ENCODE results near the gene IMMP2L. TPM values are rescaled to one million over a fixed set of nuclear protein-coding genes. Genes with fewer than 3 reads are reported as not detected.

Gene IMMP2L
- total RNA-seq, 2 experiments from 2014 or later, result 17.4 to 30.2 TPM

- ATAC-seq, result no peak
- Mint-ChIP-seq H3K4me3 (peak overlapping the region; percentile 66), H3K27me3 (no peaks in the 10 kb centered on the region), H3K27ac (peak overlapping the region; percentile 94), H3K36me3 (ENCODE audit: low read depth) (peaks cover 63% of the 10 kb centered on the region), H3K9me3 (peaks cover 1% of the 10 kb centered on the region), H3K4me1 (ENCODE audit: low read depth) (peaks cover 69% of the 10 kb centered on the region)
- intact Hi-C loops (cut with micrococcal nuclease), result loop anchor here (10.0 kb wide), 1 partner anchor 636 kb away; no protein-coding TSS in a partner anchor
- no peak for DNase-seq
- TF ChIP-seq, protein P1, sequence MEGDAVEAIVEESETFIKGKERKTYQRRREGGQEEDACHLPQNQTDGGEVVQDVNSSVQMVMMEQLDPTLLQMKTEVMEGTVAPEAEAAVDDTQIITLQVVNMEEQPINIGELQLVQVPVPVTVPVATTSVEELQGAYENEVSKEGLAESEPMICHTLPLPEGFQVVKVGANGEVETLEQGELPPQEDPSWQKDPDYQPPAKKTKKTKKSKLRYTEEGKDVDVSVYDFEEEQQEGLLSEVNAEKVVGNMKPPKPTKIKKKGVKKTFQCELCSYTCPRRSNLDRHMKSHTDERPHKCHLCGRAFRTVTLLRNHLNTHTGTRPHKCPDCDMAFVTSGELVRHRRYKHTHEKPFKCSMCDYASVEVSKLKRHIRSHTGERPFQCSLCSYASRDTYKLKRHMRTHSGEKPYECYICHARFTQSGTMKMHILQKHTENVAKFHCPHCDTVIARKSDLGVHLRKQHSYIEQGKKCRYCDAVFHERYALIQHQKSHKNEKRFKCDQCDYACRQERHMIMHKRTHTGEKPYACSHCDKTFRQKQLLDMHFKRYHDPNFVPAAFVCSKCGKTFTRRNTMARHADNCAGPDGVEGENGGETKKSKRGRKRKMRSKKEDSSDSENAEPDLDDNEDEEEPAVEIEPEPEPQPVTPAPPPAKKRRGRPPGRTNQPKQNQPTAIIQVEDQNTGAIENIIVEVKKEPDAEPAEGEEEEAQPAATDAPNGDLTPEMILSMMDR (IDR thresholded peaks at IDR 0.05), result no peak
- ChIA-PET CTCF (interaction anchor here (0.8 to 2.9 kb wide), 28 partner anchors 9 to 1010 kb away, joined by 3 to 17 read pairs (median 4); no protein-coding TSS in a partner anchor), POLR2A (interaction anchor here (0.6 to 1.2 kb wide), 3 partner anchors 14 to 253 kb away, joined by 3 read pairs; no protein-coding TSS in a partner anchor)
These were observed 463.4 kb downstream of the IMMP2L start for GRCh38 chr7:111098926-111099250.

GRCh38 chr7:111098011-111098925 lies 464.0 kb downstream of the IMMP2L start:
- DNase-seq (peak; percentile 76), ATAC-seq (peak; percentile 79)
- Mint-ChIP-seq H3K4me1 (ENCODE audit: low read depth) (peaks cover 66% of the 10 kb centered on the region), H3K4me3 (peak overlapping the region; percentile 66), H3K9me3 (peaks cover 1% of the 10 kb centered on the region), H3K36me3 (ENCODE audit: low read depth) (peaks cover 64% of the 10 kb centered on the region), H3K27ac (peak overlapping the region; percentile 94), H3K27me3 (no peaks in the 10 kb centered on the region)
- intact Hi-C loops (cut with micrococcal nuclease), result loop anchor here (10.0 kb wide), 1 partner anchor 637 kb away; no protein-coding TSS in a partner anchor
- ChIA-PET POLR2A (interaction anchor here (0.6 to 1.0 kb wide), 2 partner anchors 14 to 66 kb away, joined by 3 read pairs; no protein-coding TSS in a partner anchor), CTCF (interaction anchor here (0.8 to 2.9 kb wide), 29 partner anchors 9 to 1009 kb away, joined by 3 to 17 read pairs (median 4); no protein-coding TSS in a partner anchor)
- TF ChIP-seq, protein P1 (IDR thresholded peaks at IDR 0.05), result peak; percentile 73

GRCh38 chr7:111096997-111097396 lies 465.3 kb downstream of the IMMP2L start:
- intact Hi-C loops (cut with micrococcal nuclease), result loop anchor here (10.0 kb wide), 1 partner anchor 638 kb away; no protein-coding TSS in a partner anchor
- peaks cover 59% of the 10 kb centered on the region for H3K4me1 Mint-ChIP-seq (ENCODE audit: low read depth)
- ATAC-seq, result no peak
- H3K9me3 Mint-ChIP-seq, result peaks cover 1% of the 10 kb centered on the region
- H3K36me3 Mint-ChIP-seq (ENCODE audit: low read depth), result peaks cover 65% of the 10 kb centered on the region
- H3K27me3 Mint-ChIP-seq, result no peaks in the 10 kb centered on the region
- H3K4me3 Mint-ChIP-seq, result peak overlapping the region; percentile 96
- TF ChIP-seq, protein P1 (IDR thresholded peaks at IDR 0.05), result no peak
- CTCF ChIA-PET, result interaction anchor here (0.7 to 2.9 kb wide), 3 partner anchors 98 to 506 kb away, joined by 3 to 10 read pairs (median 3); no protein-coding TSS in a partner anchor
- H3K27ac Mint-ChIP-seq, result peak overlapping the region; percentile 94
- no peak for DNase-seq
- POLR2A ChIA-PET, result no interaction called here

DNA sequence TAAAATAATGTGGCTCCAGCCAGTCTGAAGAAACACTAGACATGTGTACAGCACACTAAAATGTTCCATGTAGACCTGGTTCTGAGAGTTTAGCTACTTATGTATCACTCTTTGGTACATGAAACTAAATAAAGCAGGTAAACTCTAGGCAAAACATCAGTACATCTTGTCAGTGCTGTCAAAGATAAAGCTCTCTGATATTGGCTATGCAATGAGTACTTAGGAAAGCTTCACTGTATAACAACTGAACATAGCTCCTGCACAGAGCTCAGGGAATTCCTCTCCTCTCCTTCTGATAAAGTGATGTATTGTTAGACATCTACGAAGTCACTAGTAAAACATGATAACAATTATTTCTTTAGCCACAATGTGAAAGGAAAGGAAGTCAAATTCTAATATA lies 467.9 kb downstream of the IMMP2L start:
- DNase-seq, result no peak
- ChIA-PET POLR2A (interaction anchor here (1.0 kb wide), 1 partner anchor 11 kb away, joined by 3 read pairs; no protein-coding TSS in a partner anchor), CTCF (interaction anchor here (0.8 to 3.7 kb wide), 7 partner anchors 11 to 121 kb away, joined by 3 to 14 read pairs (median 3); no protein-coding TSS in a partner anchor)
- peaks cover 53% of the 10 kb centered on the region for H3K36me3 Mint-ChIP-seq (ENCODE audit: low read depth)
- H3K4me1 Mint-ChIP-seq (ENCODE audit: low read depth), result peaks cover 48% of the 10 kb centered on the region
- ATAC-seq, result no peak
- TF ChIP-seq, protein P1 (IDR thresholded peaks at IDR 0.05), result no peak
- H3K27ac Mint-ChIP-seq, result peak overlapping the region; percentile 94
- H3K9me3 Mint-ChIP-seq, result no peaks in the 10 kb centered on the region
- H3K4me3 Mint-ChIP-seq, result peak overlapping the region; percentile 96
- H3K27me3 Mint-ChIP-seq, result no peaks in the 10 kb centered on the region
- intact Hi-C loops (cut with micrococcal nuclease), result loop anchor here (5.0 to 10.0 kb wide), 3 partner anchors 393 to 640 kb away; no protein-coding TSS in a partner anchor

Measured in activated CD8-positive, alpha-beta T cell treated with anti-CD3 and anti-CD28 coated beads for 36 hours (primary cell).